Type B pancreatic cell (in vitro differentiated cells): Measurements from ENCODE around the gene CD99. TPM values are rescaled to one million over a fixed set of nuclear protein-coding genes. Genes with fewer than 3 reads are reported as not detected.
A peak's percentile ranks its signal among the peaks of the same experiment; 100 is the strongest.

ENCODE experiments used
- DNase-seq: peaks from one replicate; pipeline ENCODE4 v3.0.0; 2021; ENCODE audit warnings: mixed read lengths; ENCODE audit not compliant: unreplicated experiment; ENCODE audit errors: extremely low spot score
- H3K27ac Mint-ChIP-seq: 2 replicates; pipeline ENCODE4 v1.8.0; 2021; ENCODE audit warnings: mild to moderate bottlenecking, mixed read lengths
- H3K27me3 Mint-ChIP-seq: 2 replicates; pipeline ENCODE4 v1.8.0; 2021; ENCODE audit warnings: mixed read lengths
- H3K36me3 Mint-ChIP-seq: 2 replicates; pipeline ENCODE4 v1.8.0; 2021; ENCODE audit warnings: mixed read lengths
- H3K4me1 Mint-ChIP-seq: one replicate; pipeline ENCODE4 v1.8.0; 2021; ENCODE audit warnings: mixed read lengths; ENCODE audit not compliant: unreplicated experiment
- H3K4me3 Mint-ChIP-seq: 2 replicates; pipeline ENCODE4 v1.8.0; 2021; ENCODE audit warnings: mild to moderate bottlenecking, mixed read lengths
- H3K9me3 Mint-ChIP-seq: 2 replicates; pipeline ENCODE4 v1.8.0; 2021; ENCODE audit warnings: mixed read lengths
- CTCF ChIP-seq: fragments of 200-600 bp; sonication (generic); conservative IDR thresholded peaks from 2 replicates; pipeline ENCODE4 v1.5.0; 2021; ENCODE audit warnings: antibody characterized with exemption, mild to moderate bottlenecking
- total RNA-seq: library from RNA; stranded (reverse); gene quantifications from 2 replicates; pipeline ENCODE4 v1.2.1, GENCODE V29; 2021; ENCODE audit warnings: low replicate concordance

CD99 gene
- total RNA-seq, 1 donor from 2014 or later, result 292 TPM

- H3K27me3 Mint-ChIP-seq, result no peaks in the 10 kb centered on the region
- H3K36me3 Mint-ChIP-seq, result peaks cover 13% of the 10 kb centered on the region
- H3K4me3 Mint-ChIP-seq, result peak overlapping the region; percentile 95
- no peak for TF ChIP-seq CTCF
- peak overlapping the region; percentile 94 for H3K27ac Mint-ChIP-seq
- no peak for DNase-seq
- no peaks in the 10 kb centered on the region for H3K9me3 Mint-ChIP-seq
- H3K4me1 Mint-ChIP-seq, result peaks cover 38% of the 10 kb centered on the region
Observed at GRCh38 chrX:2692221-2693112, 1.4 kb downstream of the CD99 start.

GRCh38 chrX:2693113-2694002 is 2.3 kb downstream of the CD99 start:
- Mint-ChIP-seq H3K4me1 (peaks cover 42% of the 10 kb centered on the region), H3K4me3 (peak overlapping the region; percentile 95), H3K9me3 (no peaks in the 10 kb centered on the region), H3K27me3 (no peaks in the 10 kb centered on the region), H3K27ac (peak overlapping the region; percentile 94), H3K36me3 (peaks cover 17% of the 10 kb centered on the region)
- no peak for TF ChIP-seq CTCF
- DNase-seq, result no peak

GRCh38 chrX:2694914-2695267 is 3.8 kb downstream of the CD99 start:
- peak overlapping the region; percentile 73 for H3K4me3 Mint-ChIP-seq

GRCh38 chrX:2696698-2697215 is 5.7 kb downstream of the CD99 start:
- Mint-ChIP-seq H3K27ac (peak overlapping the region; percentile 99), H3K27me3 (no peaks in the 10 kb centered on the region)
- DNase-seq, result no peak

More at GRCh38 chrX:2694914-2695267, 3.8 kb downstream of the CD99 start:
- Mint-ChIP-seq H3K4me1 (peaks cover 46% of the 10 kb centered on the region), H3K27me3 (no peaks in the 10 kb centered on the region), H3K9me3 (no peaks in the 10 kb centered on the region), H3K36me3 (peaks cover 28% of the 10 kb centered on the region), H3K27ac (peak overlapping the region; percentile 82)
- no peak for DNase-seq
- no peak for TF ChIP-seq CTCF

More at GRCh38 chrX:2696698-2697215, 5.7 kb downstream of the CD99 start:
- Mint-ChIP-seq H3K9me3 (peaks cover 4% of the 10 kb centered on the region), H3K4me3 (peak overlapping the region; percentile 71), H3K4me1 (peaks cover 52% of the 10 kb centered on the region), H3K36me3 (peaks cover 43% of the 10 kb centered on the region)
- no peak for TF ChIP-seq CTCF
